Activated CD8-positive, alpha-beta memory T cell treated with anti-CD3 and anti-CD28 coated beads, Interleukin-2, amount 50 U/mL, for 4 hours (primary cell): ENCODE results near the gene TGFB2.
"Not testable (repeated sequence)": the region's sequence is repeated elsewhere in the genome, so short reads cannot be mapped to it uniquely, and the experiment has no call there.

Experiments used
- DNase-seq: peaks from one replicate; pipeline ENCODE4 v3.0.0-alpha.2; 2020

Gene TGFB2

DNA sequence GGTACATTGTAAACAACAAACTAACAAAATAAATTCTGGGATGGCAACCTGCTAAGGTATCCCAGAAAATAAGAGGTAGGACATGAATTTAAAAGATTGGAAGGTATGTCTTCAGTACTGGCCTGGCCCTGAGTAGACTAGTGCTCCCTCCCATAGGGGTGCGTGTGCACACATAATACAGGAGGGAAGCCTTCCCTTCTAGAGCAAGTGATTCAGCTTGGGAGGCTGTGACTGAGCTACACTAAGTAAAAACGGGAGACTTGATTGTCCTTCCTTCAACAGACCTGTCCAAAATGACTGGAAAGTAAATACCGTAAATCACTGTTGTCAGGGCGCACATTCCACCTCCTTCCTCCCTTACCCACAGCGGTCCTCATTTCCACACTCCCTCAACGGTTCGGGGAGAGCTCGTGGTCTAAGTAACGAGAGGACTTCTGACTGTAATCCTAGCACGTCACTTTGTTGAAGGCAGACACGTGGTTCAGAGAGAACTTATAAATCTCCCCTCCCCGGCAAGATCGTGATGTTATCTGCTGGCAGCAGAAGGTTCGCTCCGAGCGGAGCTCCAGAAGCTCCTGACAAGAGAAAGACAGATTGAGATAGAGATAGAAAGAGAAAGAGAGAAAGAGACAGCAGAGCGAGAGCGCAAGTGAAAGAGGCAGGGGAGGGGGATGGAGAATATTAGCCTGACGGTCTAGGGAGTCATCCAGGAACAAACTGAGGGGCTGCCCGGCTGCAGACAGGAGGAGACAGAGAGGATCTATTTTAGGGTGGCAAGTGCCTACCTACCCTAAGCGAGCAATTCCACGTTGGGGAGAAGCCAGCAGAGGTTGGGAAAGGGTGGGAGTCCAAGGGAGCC, at the start of gene TGFB2:
TGFB2 (plus strand) TSS at position 523 of the 859 bp plus-strand sequence. CDS start 1,366 bp downstream, outside the sequence.
- DNase-seq, result no peak

DNA sequence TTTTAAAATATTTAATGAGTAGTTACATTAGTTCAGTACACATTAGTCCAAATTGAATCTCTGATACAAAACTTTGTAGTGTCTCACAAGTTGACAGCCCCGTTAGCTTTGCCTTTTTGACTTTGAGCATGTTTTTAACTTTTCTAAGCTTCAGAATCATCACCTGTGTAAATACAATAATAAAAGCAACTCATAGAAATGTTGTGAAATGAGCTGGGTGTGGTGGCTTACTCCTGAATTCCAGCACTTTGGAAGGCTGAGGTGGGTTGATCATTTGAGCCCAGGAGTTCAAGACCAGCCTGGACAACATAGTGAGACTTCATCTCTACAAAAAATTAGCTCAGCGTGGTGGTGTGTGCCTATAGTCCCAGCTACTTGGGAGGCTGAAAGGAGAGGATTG, 49.0 kb upstream of the TGFB2 start:
- no peak for DNase-seq

DNA sequence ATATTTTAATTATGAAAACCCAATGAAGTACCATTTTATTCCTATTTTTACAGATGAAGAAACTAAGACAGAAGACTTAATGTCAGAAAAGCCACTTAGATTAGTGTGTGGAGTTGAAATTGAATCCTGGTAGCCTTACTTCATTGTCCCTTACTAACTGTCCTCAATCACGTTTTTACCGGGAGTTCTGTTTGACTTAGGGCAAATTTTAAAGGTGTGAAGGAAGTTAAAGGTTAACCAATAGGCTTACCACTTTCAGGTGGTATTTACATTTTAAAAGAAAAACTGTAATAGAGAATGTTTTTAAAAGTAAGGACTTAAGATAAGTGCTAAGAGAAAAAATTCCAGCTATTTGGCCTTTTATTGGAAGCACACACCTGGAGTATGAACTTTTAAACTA, 47.7 kb upstream of the TGFB2 start:
- DNase-seq, result no peak

DNA sequence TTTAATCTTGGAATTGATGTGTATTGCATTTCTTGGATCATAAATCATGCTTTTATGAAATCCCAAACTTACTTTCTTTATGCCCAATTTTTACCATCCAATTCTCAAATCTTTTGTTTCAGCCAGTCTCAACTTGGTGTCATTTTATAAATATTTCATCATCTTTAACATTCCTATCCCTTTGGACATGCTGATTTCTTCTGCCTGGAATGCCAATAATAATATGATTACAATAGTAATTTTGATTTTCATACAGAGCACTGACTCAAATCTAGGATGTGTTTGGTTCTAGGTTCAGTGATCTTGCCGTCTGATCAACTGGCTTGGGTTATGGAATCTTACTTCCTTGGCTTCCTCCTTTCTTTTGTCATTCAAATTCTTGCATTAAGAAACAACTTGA, 47.3 kb upstream of the TGFB2 start:
- DNase-seq, result no peak

DNA sequence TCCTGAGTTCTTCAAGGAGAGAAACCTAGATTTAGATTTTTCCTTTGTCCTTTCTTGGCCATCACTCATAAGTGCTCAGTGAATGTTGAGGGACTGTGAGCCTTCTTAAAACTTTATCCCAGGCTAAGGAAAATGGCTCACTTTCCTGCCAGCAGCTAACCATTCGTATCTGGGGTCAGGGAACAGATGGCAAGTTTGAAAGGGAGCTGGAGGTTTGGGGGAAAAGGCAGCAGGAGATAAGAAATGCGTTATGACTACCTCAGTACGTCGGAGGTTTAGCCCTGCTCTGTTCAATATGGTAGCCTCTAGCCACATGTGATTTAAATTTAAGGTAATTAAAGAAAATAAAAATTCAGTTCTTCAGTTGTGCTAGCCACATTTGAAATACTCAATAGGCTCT, 46.7 kb upstream of the TGFB2 start:
- DNase-seq, result no peak

DNA sequence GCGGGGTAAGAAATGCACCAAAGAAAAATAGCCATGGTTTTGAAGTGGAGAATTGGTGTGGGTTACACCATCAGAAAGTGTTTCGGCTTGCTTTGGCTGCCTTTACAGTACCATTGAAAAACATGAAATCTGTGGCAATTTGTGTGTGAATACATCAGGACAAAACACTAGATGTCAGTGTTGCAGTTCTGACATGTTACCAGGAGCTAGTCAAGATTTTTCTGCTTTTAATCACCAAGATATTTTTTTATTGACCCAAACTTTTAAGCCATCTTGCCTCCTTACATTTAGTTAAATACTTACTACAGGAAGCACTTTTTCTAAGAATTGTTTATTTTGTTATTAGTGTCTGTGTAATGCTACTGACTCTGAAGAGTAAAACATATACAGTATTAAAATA, 45.7 kb upstream of the TGFB2 start:
- no peak for DNase-seq

DNA sequence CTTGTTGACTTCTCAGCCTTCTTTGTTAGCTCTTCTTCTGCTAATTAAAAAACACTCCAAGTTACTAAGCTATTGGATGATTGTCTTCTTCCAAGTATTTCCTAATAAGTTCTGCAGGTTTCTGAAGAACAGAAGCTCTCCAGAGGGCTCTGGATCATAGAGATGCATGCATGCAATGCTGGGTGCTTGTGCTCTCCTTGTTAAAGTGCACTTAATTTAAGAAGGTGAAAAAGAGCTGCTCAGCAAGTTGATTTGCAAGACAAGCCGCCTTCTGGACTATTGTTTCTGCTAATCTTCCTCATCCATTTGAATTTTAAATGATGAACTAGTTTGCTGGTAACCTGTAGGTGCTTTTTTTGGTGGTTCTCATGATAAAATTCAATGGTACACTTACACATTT, 43.9 kb upstream of the TGFB2 start:
- DNase-seq, result no peak

DNA sequence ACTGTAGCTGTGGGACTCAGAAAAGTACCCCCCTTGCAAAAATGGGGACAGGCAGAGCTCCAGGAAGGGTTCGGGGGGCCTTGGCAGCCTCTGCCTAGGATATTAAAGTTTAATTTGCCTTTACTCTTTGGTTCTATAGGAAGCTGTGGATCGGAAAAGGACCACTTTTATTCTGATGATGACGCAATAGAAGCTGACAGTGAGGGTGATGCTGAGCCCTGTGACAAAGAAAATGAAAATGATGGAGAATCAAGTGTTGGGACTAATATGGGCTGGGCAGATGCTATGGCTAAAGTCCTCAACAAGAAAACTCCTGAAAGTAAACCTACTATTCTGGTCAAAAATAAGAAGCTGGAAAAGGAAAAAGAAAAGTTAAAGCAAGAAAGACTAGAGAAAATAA, 43.0 kb upstream of the TGFB2 start:
- no peak for DNase-seq

DNA sequence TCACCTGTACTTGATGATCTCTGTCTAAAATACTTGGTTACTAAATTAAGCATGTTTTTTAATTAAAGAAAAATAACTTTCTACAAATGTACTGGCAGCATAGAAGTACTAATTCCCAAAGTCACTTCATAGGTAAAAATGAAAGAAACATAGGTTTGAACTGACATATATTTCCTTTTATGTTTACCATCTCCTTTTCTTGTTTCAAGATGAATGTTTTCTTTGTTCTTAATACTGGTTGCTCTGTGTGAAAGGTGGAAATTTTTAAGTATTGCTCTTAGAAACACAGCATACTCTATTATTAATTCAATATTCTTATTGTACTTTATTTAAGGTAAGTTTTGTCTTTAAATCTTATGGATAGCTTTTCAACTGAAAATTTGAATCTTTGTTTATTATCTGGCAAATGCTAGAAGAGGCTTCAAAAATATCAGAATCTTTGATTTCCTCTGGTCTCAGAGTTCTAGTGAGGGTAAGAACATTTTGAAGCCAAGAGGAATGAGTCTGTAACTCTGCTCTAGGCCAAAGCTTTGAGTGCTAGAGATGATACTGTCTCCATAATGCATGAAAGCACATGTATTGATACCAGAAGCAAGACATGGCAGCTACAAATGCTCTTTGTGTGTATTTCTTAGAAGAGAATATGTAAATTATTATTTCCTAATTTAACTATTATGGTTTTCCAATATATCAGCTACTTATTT, 41.8 kb upstream of the TGFB2 start:
- no peak for DNase-seq

DNA sequence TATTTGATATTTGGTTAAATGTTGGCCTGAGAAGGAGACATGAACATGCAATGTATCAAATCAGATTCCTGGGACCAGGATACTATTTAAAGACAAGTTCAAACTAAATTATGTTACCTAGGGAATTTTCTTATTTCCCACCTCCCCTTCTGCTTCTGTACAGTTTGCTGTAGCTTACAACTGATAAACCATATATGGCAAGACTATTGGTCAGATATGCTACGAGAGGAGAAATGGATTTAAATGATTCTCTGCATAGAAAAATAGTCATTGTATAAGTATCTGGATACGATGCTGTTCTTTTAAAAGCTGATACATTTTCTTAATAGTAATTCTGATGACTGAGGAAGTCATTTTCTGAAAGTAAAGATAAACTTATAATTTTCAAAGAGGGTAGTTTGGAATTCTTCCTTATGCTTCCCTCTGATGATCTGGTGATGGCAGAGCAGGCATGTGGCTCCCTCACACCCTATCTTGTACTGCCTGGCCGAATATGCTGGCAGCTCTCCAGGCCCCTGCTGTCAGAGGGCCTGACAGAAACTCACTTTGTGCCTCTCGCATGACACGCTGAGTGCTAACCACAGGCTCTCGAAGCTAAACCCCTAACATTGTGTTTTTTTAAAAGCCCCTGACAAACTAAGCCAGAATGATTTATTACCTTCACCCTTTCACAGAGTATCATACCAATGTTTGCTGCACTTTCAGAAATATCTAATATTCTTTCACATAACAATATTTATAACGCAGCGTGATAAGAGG, 40.7 kb upstream of the TGFB2 start:
- no peak for DNase-seq

DNA sequence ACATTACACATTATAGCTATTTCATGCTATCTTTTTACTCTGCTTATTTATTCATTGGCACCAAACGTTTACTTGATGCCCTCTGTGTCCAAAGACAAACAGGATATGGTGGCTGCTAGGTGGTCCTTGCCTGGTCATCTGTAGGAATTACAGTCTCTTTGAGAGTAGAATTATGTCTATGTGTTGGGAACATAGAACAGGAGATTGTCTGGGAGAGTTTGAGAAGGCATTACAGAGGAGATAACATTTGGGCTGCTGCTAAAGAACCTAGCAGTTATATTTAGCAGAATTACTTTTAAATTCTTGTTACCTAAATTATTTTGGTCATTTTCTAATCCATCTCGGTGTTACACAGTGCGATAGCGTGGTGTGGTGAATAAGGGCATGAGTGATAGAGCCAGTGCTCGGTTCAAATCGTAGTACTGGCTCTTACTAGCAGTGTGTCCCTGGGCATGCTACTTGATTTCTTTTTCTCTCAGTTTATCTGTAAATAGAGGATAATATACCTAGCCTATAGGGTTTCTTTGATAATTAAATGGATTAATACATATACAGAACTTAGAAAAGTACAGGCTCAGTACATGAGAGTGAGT, 39.6 kb upstream of the TGFB2 start:
- no peak for DNase-seq

DNA sequence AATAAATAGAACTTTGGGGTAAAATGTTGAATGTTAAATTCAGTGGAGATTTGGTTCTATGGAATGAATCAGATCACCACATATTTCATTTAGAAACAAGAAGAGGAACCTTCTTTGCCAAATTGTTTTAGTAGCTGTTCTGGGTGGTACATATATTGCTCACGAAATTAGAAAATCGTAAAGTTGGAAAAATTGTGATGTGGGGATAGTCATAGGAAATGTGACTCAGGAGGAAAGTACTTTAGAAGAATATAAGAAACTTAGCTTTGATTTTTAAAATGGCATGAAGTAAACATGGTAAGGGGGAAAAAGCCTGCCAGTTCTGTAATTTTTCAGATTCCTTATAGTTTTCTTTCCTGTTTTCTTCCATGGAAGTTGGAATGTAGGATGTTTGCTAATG, 32.6 kb upstream of the TGFB2 start:
- DNase-seq, result no peak

DNA sequence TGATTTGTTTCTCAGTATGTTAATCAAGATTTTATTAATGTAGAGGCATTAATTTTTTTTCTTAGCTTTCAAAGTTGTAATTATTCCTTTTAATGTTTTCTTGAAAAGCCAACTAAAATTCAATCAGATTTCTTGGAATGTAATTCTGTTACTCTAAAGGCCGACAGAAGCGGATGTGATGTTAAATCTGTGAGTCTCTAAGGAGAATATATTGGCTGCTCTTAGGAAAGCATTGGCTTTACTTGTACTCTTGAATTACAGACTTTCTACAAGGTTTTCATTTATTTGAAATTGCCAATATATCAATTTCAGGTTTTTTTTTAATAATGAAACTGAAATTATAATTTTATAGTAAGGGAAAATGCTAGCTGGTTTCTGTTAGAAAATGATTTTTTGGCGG, 30.8 kb upstream of the TGFB2 start:
- DNase-seq, result no peak

DNA sequence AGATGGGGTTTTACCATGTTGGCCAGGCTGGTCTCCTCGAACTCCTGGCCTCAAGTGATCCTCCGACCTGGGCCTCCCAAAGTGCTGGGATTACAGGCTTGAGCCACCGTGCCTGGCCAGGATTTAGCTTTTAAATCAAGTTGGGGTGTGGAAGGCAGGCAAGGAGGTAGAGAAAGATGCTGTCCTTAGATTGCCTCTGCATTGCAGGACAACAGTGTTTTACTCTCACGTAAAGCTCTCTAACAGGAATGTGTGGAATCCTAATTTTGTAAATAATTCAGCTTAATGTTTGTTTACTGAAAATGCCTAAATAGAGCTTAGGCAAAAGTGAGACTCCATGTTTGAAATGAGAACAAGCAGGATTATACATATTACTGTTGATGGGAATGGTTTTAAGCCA, 29.5 kb upstream of the TGFB2 start:
- no peak for DNase-seq

DNA sequence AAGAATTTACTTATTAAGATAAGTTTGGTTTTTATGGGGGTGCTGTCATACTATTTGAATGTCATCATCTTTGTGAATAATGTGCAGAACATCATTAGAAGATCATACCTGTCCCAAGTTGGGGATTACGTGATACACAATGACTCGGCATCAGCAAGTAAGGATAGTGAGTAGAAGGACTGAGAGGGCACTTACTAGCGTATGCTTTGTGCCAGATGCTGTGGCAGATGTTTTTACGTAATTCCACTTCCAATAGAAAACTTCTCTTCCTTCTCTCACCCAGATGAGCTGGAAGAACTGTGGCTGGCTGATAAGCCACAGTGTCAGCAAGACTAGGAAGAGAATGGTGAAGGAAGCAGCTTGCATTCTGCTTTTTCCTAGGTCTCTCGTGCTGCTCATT, 28.1 kb upstream of the TGFB2 start:
- no peak for DNase-seq

DNA sequence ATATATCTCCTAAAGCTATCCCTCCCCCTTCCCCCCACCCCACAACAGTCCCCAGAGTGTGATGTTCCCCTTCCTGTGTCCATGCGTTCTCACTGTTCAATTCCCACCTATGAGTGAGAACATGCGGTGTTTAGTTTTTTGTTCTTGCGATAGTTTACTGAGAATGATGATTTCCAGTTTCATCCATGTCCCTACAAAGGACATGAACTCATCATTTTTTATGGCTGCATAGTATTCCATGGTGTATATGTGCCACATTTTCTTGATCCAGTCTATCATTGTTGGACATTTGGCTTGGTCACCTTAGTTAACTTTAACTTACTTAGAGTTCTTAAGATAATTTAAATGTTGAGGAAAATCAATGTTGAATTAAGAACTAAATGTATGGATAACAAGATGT, 25.0 kb upstream of the TGFB2 start:
- not testable (repeated sequence) for DNase-seq

DNA sequence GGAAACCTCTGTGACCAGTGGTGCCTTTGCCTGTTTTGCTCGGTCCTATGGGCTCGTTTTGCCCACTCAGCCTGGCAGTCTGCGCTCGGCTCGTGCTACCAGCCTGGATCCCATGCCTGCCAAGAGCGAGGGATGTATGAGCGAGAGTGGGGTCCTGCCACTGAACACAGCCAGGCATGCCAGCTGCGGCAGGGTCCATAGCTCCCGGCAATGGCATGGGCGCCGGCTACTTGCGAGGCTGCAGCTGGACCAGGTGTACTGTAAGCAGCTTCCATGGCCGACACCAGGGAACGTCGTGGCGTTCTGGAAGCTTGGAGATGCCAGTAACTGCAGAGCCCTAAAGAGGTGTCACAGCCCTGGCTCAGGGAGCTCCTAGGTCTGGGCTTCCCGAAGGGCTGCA, 22.4 kb upstream of the TGFB2 start:
- no peak for DNase-seq

DNA sequence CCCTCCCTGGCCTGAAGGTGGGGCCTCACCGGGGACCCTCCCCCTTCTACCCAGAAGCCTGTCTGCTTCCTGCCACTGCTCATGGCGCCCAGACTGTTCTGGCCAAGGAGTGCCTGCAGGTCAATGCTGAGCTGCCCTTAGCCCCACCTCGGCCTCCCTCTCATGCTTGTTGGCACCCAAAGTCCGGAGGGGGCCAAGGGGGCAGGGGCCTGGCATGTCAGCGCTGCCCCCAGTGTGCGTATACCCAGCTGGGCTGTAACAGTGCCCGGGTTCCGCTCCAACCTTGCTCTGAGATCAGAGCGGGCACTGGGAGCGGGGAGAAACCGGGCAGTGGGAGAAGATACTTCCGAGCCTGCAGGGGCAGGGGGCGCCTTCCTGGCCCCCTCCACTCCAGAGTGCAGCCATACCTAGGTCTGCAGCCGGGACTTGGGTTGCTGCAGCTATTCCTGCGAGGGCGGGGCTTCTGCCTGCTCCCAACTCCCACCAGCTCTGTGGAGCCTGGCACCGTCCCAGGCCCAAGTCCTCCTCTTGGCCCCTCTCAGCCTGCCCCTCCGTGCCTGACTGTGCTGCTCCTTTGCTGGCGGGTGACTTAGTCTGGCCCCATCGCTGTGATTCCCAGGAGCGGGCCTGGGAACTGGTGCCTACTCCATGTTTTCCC, 21.4 kb upstream of the TGFB2 start:
- no peak for DNase-seq

DNA sequence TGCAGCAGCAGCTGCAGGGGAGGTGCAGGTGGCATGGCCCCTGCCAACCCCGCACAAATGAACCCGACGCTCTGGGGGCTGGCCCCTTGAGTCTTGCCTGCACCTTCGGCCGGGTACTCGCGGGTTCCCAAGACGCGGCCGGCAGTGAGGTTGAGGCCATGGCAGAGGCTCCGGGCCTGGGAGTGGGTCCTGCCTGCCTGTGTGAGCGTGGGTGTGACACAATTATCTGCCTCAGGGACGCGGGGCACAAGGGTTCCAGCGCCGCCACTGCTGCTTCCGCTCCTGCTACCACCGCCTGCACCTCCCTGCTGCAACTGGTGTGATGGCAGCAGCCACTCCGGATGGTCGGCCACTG, 20.9 kb upstream of the TGFB2 start:
- no peak for DNase-seq

DNA sequence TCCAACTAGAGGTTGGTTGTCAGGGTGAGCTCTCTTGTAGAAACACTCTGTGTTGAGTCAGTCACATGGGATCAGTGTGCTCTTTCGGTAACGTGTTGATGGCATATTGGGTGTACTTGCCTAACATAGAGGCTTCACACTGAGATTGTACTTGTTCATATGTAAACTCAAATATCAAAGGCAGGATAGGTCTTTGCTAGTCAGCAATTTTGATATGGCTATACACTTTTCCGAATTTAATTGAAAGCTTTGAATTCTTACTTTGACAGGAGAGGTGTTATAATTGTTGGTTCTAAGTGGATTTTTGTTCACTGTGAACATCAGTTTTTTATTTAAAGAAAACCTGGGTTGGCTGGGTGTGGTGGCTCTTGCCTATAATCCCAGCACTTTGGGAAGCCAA, 16.4 kb upstream of the TGFB2 start:
- DNase-seq, result no peak

DNA sequence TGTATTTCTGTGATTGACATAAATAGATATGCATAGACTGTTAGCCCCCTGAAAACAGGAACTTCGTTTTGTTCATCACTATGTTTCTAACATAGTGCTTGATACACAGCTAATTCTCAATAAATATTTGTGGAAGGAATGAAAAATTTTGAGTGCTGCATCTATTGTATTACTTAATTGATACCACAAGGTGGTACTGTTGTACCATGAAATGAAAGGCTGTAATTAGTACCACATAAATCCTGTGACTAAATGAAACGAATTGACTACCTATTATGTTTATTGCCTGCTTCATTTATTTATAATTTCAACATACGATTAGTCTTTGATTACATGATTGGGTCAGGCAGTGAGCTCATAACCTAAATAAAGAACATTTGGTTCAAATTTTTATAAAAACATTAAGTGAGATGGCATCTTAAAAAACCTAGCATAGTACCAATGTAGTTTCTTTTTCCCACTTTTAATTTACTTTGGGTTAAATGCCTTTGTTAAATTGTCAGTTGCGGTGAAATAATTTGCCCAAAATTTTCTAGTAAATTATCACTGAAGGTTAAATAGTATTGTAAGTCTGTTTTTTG, 15.0 kb upstream of the TGFB2 start:
- no peak for DNase-seq

DNA sequence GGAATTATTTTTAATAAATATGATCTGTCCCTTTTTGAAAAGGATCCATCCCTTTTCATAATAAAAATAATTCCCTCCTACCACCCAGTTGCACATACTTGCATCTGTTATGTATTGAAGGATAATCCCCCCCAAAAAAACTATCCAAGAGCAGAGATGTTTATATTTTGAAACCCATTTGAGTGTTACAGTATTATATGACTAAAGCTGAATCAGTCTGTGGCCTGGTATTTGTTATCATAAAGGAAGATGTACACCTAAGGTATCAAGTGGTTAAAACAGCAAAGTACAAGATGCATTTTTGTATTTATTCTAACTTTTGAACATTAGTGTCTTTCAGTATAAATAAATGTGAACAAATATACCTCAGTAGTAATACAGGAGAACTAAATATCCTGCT, 12.7 kb upstream of the TGFB2 start:
- DNase-seq, result no peak

DNA sequence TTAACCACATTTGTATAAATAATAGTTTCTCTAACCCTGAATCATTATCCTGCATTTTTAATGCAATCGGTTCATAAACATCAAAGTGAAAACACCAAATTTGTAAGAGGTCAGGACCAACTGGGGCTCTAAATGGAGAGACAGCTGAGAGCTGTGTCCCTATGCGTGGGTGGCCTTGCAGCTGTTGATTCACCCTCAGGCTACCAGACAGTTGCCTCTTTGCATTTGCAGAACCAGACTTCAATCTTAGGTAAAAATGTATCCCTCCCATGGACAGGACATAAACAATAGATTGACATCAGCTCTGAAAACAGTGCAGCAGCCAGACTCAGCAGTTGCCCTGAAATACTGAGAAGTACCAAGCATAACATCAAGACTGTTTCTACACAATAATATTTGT, 8.8 kb upstream of the TGFB2 start:
- DNase-seq, result no peak
